ENCODE measurements around the gene MCAT. TPM values are rescaled to one million over a fixed set of nuclear protein-coding genes. Genes with fewer than 3 reads are reported as not detected.

MCAT gene, protein sequence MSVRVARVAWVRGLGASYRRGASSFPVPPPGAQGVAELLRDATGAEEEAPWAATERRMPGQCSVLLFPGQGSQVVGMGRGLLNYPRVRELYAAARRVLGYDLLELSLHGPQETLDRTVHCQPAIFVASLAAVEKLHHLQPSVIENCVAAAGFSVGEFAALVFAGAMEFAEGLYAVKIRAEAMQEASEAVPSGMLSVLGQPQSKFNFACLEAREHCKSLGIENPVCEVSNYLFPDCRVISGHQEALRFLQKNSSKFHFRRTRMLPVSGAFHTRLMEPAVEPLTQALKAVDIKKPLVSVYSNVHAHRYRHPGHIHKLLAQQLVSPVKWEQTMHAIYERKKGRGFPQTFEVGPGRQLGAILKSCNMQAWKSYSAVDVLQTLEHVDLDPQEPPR
- total RNA-seq = 10 to 100 TPM; 15.2 to 19.7 TPM
- long read RNA-seq, transcript MCAT-202 (3 exons, 1,134 nt) = minor isoform, 5 of 22 reads
- long read RNA-seq, transcript MCAT-201 (4 exons, 2,056 nt) = major isoform, 10 of 22 reads
- long read RNA-seq, partial matches to known transcripts = 3 of 22 reads
- long read RNA-seq, other reads (novel, unspliced or antisense) = 4 of 22 reads

DNA sequence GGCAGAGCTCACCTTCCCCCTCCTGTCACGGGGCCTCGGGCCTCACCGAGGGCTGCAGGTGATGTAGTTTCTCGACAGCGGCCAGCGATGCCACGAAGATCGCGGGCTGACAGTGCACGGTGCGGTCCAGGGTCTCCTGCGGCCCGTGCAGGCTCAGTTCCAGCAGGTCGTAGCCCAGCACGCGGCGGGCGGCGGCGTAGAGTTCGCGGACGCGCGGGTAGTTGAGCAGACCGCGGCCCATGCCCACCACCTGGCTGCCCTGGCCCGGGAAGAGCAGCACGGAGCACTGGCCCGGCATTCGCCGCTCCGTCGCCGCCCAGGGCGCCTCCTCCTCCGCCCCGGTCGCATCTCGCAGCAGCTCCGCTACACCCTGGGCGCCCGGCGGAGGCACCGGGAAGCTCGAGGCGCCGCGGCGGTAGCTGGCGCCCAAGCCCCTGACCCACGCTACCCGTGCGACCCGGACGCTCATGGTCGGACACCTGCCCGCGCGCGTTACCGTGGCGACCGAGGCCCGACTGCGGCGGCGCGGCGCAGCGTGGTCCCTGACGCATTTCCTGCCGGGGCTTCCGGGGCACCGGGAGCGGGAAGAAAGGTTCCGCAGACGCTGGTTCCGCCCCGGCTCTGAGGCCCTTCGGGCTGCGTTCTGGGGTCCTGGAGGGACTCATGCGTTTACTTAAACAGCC is at the start of gene MCAT:
MCAT (minus strand) TSS at position 519 of the 683 bp plus-strand sequence; CDS start at position 469, 50 bp downstream.
- DNase-seq (peak; percentile 83 to 90), ATAC-seq (peak; percentile 95)
- intact Hi-C loops (cut with DNase I, micrococcal nuclease) = no loop called here

DNA sequence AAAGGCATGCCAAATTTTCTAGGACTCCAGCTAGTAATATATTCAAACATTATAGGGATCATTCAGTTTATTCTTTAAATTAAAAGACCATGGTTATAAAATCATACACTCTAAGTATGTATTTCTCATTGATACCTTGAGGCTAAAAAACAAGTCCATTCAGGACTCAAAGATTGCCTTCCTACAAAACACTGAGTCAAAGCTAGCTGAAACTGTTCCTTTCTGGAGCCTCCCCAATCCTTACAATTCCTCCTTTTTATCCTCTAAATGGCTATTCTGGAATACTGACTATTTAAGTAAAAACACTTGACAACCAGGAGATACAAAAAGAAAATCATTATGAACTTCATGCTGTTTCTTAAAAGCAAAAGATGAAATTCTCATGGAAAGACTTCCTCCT is 48.6 kb upstream of the MCAT start:
- no peak for DNase-seq
- intact Hi-C loops (cut with DNase I, micrococcal nuclease) = no loop called here
- ATAC-seq = no peak

DNA sequence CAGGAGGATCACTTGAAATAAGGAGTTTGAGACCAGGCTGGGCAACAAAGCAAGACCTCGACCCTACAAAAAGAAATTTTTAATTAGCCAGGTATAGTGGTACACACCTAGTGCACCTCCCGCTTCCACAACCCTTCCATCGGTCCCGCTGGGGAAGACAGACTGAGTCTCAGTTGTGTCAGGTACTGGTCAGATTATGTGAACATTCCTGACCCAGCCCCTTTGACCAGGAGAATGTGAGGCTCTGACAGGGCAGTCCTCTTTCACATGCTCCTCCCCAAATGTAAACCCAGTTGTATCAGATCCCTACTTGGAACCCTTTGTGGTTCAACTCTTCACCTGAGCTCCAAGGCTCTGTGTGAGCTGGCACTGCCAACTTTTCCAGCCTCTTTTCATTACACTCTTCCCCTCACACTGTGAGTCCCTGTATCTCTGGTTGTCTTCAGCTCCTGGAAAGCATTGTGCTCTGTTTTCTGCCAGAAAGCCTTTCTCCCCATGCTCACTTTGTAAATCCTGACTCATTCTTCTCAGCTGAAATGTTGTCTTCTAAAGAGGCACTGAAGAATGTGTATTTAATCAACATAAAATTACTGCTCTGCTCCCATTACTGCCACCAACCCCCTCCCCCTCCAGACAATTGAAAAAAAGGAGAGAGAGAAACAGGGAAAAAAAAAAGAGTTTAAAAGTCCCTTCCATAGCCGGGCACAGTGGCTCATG is 45.8 kb upstream of the MCAT start:
- intact Hi-C loops (cut with DNase I, micrococcal nuclease) = no loop called here
- DNase-seq = no peak
- no peak for ATAC-seq

DNA sequence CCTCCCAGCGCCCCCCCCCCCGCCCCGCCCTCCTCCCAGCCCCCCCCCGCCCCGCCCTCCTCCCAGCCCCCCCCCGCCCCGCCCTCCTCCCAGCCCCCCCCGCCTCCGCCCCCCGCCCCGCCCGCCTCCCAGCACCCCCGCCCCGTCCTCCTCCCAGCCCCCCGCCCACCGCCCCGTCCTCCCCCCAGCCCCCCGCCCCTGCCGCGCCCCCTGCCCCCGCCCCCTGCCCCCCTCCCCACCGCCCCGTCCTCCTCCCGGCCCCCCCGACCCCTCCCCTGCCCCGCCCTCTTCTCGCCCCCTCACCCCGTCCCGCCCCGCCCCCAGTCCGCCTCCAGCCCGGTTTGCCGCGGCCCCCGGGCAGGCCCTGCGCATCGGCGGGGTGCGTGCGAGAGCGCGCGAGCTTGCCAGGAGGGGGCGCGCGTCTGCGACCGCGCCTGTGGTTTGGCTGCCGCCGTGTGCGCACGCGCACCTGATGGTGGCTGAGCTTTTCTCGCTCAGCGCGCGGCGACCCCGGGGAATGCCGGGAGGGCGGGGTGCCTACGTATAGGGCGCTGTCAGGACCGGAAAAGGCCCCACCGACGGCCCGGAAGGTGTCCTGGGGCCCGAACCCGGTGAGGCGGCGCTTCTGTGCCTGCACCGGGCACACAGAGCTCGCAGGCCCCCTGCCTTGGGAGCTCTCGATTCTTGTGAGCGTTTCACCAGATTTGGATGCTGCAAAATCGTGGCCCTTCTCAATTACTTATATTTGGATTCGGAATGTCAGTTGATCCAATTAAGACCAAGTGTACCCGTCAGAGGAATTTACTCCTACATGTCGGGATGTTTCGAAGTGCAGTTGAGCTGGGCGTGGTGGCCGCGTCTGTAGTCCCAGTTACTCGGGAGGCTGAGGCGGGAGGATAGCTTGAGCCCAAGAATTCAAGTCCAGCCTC is 44.2 kb upstream of the MCAT start:
- intact Hi-C loops (cut with DNase I, micrococcal nuclease) = no loop called here
- DNase-seq (peak; percentile 96 to 98), ATAC-seq (peak; percentile 85)

DNA sequence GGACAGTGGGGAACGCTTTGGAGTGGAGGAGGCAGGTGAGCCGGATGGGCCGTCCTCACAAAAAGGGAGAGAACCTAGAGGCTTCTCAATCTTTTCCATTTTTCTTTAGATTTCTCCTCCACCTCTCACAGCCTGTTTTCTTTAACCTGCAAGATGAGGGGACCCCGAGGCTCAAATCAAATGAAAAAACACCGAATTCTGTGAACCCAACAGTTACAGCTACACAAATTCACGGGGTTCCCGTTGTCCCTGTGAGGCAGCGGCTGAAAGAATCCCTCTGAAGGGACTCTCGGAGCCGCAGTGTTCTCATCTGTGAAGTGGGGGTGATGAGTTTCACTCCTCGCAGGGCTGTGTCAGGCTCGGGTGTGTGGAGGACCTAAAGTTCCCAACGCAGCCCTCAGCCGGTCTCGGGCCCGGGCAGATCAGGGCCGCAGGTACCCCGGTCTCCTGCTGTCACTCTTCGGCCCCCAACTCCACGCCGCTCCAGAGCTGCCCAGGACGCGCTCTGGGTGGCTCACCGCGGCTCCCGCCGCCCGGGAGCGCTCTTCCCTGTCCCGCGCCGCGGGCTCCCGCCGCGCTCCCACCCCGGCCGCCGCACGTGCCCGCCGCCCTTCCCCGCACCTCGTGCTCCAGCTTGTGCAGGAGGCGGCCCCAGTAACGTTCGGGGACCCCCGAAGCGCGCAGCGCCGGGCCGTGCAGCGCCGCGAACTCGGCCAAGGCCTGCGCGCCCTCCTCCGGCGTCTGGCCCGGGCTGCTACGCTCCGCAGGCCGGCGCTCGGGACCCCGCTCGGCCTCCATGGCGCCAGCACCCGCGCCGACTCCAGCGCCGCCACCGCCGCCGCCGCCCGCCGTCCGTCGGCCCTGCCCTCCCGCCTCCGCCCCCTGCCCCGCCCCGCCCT is 43.3 kb upstream of the MCAT start, which contains the start of gene TTLL12:
TTLL12 (minus strand) TSS at position 863 of the 899 bp plus-strand sequence; CDS start at position 798, 65 bp downstream.
- intact Hi-C loops (cut with DNase I, micrococcal nuclease) = no loop called here
- ATAC-seq (peak; percentile 42), DNase-seq (peak in 1 of 2 donors; percentile 69)

DNA sequence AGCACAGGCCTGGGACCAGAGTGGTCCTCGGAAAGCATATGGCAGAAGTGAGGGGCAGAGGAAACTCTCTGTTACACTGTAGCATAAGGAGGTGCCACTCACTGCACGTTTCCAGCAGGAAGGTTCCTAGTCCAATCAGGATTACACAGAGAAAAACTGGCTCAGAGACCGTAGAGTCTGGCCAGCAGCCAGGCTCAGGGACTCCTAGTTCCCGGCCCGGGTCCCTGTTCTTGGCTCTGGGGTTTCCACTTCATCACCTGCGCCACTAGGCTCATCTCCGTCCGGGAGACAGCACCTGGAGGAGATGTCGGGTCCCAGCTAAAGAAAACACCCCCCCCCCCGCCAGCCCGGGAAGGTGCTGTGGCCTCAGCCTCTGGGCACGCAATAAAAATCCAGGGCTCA is 42.7 kb upstream of the MCAT start:
- ATAC-seq (peak; percentile 38), DNase-seq (peak; percentile 64 to 67)
- intact Hi-C loops (cut with DNase I, micrococcal nuclease) = no loop called here

DNA sequence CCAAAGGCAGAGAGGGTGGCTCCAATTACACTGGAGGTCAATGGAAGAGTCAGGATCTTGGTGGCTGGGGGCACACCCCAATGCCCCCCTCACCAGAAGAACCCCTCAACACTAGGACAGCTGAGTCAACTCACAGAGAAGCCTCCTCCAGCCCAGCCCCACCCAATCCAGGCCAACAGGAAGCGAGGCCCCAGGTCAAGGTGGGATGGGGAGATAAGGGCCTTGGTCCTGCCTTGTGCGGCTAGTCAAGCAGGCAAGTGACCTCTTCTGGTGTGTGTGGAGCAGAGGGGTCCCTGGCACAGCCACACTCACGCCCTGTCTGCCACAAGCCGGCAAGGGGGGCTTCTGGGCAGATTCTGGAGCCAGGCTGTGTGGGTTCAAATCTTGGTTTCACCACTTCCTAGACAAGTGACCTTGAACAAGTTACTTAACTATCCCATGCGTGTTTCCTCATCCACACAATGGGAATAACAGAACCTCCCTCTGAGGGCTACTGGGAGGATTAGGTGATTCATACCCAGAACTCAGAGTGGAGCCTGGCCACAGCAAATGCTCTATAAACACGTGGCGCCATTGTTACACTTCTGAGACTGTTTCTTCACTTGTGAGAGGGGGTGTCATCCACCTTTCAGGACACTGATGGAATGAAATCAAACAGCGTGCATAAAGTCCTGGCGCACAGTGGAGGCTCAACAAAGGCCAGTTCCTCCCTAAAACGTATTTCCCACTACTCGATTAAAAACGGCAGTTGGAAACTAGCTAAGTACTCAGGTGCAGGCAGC is 40.5 kb upstream of the MCAT start:
- intact Hi-C loops (cut with DNase I, micrococcal nuclease) = no loop called here
- DNase-seq (no peak), ATAC-seq (no peak)

DNA sequence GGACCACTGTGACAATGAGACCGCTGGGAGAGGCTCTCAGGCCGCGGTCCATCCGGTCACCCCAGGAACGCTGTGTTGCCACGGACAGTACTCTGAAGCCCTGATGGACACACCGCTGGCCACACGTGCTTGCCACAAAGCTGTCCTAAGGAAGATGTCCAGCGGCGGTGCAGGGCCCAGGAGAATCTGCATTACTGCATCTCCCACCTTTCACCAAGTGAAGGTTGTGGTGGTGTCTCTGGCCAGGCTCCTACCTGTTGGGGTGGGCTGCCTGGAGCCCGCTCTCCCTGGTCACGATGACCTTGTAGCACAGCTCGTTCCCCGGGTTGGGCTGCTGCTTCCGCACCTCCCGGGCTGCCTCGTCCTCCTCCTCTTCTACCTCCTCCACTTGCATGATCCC is 39.5 kb upstream of the MCAT start:
- intact Hi-C loops (cut with DNase I, micrococcal nuclease) = no loop called here
- DNase-seq (no peak), ATAC-seq (no peak)

DNA sequence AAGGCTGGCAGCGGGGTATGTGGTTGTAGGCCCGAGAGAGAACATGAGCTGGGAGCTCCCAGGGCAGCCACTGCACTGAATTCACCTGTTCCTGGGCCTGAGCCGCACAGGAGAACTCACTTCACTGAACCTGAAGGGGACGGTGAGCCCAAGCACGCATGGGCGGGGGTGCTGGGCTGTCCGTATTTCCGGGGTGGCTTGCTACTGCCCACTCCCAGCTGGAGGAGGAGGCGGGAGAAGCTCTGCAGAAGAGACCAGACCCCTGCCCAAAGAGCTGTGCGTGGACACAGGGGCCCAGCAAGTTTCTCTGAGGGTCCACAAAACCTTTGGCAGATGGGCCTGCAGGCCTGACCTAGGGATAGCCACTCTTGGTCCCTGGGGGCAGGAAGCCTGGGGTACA is 38.9 kb upstream of the MCAT start:
- ATAC-seq = no peak
- intact Hi-C loops (cut with DNase I, micrococcal nuclease) = no loop called here
- DNase-seq = no peak

DNA sequence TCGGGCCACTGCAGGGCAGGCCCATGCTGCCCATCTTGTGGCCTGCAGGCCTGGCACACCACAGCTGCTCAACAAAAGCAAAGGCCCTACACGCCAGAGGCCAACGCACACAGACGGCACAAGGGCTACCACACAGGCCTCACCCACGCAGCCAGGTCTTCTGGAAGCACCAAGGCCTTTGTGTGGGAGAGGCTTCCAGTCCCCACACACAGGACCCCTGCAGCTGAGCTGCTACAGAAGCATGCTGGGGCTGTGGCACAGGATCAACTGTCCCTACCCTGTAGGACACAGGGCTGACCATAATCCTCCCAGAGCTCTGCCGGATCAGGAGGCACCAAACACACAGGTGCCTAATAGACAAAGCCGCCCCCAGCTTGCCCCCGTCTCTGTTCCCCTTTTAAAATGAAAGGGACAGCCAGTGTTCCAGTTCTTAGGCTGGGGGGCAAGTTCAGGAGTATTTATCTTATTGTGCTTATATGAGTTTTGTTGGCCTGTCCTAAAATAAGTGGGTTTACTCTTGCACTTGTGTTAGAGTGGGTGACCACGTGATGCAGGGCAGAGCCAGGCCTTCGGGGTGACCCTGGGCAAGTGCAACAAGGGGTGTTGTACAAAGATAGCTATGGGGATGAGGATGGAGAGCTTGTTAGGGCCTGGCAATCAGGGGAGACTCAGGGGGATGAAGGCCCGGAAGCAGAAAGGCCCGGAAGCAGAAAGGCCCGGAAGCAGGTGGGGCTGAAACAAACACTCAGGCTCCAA is 38.3 kb upstream of the MCAT start:
- intact Hi-C loops (cut with DNase I, micrococcal nuclease) = no loop called here
- ATAC-seq (no peak), DNase-seq (no peak)

DNA sequence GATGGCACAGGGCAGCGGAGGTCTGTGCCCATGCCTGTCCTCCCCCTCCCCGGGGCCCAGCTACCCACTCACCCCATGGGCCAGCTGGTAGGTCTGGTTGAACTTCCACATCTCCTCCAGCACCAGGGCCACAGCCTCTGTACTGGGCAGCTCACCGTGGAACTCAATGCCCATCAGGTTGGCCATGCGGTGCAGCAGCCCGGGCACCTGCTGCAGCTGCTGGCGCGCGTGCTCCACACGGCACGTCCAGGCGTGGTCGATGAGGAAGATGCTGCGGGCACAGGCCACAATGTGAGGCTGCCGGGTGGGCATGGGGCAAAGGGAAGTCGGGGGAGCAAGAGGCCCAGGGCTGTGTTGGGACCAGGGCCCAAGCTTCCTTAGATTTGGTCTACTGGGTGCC is 37.5 kb upstream of the MCAT start:
- no peak for DNase-seq
- intact Hi-C loops (cut with DNase I, micrococcal nuclease) = no loop called here
- no peak for ATAC-seq

DNA sequence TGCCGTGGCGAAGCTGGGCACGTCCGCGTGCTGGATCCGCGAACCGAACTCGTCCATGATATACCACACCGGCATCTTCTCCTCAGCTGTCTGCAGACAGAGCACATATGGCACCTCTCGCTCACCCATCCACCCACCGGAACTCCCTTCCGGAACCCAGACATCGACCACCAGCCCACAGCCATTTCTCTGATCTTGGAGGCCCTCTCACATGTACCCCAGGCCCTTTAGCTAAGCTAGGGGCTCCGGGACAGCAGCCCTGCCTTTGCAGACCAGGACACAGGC is 36.7 kb upstream of the MCAT start:
- DNase-seq (no peak), ATAC-seq (no peak)
- intact Hi-C loops (cut with DNase I, micrococcal nuclease) = no loop called here

DNA sequence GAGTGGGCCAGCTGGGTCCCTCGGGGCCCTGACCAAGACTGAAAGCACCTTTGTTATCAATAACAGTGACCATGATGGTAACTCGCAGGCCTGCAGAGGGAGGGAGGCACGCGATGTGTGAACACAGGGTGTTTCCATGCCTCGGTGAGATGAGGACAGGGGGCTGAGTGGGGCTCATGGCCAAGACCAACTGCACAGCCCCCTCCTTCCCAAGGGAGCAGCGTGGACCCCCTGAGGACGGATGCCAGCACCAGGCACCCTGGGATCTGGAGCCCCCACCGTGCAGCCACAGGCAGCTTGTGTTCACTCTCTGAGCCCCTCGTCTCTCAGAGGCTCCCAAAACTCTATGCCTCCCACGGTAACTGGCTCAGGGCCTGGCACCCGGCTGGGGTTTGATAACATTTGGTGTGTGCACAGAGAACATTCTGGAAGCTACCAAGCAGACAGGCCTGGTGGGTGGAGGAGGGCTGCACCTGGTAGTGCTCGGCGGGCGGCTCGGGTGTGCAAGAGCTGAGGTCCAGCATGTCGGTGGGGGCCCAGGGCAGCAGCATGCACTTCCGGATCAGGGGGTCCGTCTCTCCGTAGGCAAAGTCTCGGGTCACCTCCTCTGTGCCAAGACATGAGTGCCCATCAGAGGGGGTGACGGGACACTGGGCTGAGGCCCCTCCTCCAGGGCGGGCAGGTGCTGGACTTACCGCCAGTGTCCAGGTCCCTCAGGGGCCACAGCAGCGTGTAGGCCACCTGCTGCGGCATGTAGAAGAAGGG is 36.1 kb upstream of the MCAT start:
- ATAC-seq (no peak), DNase-seq (no peak)
- intact Hi-C loops (cut with DNase I, micrococcal nuclease) = no loop called here

DNA sequence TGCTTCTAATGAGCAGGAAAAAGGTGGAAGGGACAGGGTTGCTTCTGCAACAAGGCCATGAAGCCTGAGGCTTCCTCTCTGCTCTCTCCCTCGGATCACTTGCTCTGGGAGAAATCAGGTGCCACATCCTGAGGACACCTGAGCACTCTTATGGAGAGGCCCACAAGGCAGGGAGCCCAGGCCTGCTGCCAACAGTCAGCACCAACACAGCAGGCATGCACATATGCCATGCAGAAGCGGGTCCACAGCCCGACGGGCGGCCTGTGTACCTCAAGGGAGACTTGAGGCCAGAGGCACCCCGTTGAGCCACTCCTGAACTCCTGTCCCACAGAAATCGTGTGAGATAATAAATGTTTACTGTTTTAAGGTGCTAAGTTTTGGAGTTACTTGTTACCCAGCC is 34.3 kb upstream of the MCAT start:
- no peak for DNase-seq
- ATAC-seq = no peak

DNA sequence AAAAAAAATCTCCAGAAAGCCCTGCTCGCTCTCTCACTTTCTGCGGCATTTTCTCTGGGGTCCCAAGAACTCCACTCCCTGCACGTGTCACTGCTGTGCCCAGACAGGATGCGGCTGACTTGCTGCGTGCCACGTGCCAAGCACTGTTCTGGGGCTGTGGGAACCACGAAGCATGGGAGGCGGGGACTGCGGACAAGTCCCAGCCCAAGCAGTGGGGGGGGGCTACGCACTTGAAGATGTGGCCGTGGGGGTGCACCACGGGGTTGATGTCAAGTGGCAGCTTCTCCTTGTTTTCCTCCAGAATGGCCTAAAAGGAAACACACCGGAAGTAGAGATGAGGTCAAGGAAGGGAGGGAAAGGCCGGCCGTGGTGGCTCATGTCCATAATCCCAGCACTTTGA is 32.9 kb upstream of the MCAT start:
- intact Hi-C loops (cut with DNase I, micrococcal nuclease) = no loop called here
- ATAC-seq (no peak), DNase-seq (no peak)

More for the DNA sequence above, 34.3 kb upstream of the MCAT start:
- intact Hi-C loops (cut with DNase I, micrococcal nuclease) = no loop called here

All from left colon (tissue), 2 donors.